Calu3 (cell line): ENCODE results near the gene CDC25C. TPM values are rescaled to one million over a fixed set of nuclear protein-coding genes. Genes with fewer than 3 reads are reported as not detected.

Experiments
- BruUV-seq: library from RNA; stranded (reverse); fragments of 400-500 nt; replicated peaks from 2 replicates; lab custom pipeline; 2021; lab: Mats Ljungman, UMichigan
- CTCF ChIA-PET: fragments of 300-600 bp; sonication (Branson Sonifier 250); formaldehyde crosslinking; loops from one replicate; lab custom pipeline; 2022; ENCODE audit warnings: antibody characterized with exemption; lab: Charles Lee
- DNase-seq: peaks from one replicate; pipeline ENCODE4 v3.0.0; 2022
- H3K27ac Mint-ChIP-seq: one replicate; pipeline ENCODE4 v1.8.0; 2022; ENCODE audit warnings: mixed read lengths; ENCODE audit not compliant: unreplicated experiment
- H3K27me3 Mint-ChIP-seq: one replicate; pipeline ENCODE4 v1.8.0; 2022; ENCODE audit warnings: mixed read lengths; ENCODE audit not compliant: unreplicated experiment
- H3K36me3 Mint-ChIP-seq: one replicate; pipeline ENCODE4 v1.8.0; 2022; ENCODE audit warnings: mild to moderate bottlenecking, moderate library complexity, mixed read lengths; ENCODE audit not compliant: insufficient read depth, unreplicated experiment
- H3K4me1 Mint-ChIP-seq: one replicate; pipeline ENCODE4 v1.8.0; 2022; ENCODE audit warnings: mild to moderate bottlenecking, low read depth, mixed read lengths; ENCODE audit not compliant: unreplicated experiment
- H3K4me3 Mint-ChIP-seq: one replicate; pipeline ENCODE4 v1.8.0; 2022; ENCODE audit warnings: mild to moderate bottlenecking, low read depth, moderate library complexity, mixed read lengths; ENCODE audit not compliant: unreplicated experiment
- H3K9me3 Mint-ChIP-seq: one replicate; pipeline ENCODE4 v1.8.0; 2022; ENCODE audit warnings: low read depth, mixed read lengths; ENCODE audit not compliant: unreplicated experiment
- CTCF ChIP-seq: fragments of 200-600 bp; IDR thresholded peaks from one replicate; pipeline ENCODE4 v1.8.0; 2022; ENCODE audit warnings: antibody characterized with exemption; ENCODE audit not compliant: unreplicated experiment
- intact Hi-C: fragments of 100-400 bp; cut with micrococcal nuclease; formaldehyde crosslinking; loops from one replicate; pipeline ENCODE4 v1.10.0; 2022; ENCODE audit not compliant: unreplicated experiment
- total RNA-seq: library from RNA; stranded (reverse); gene quantifications from 2 replicates; pipeline ENCODE4 v1.2.3, GENCODE V29; 2022

CDC25C gene
- total RNA-seq, 1 experiment from 2014 or later = 15.4 TPM

DNA sequence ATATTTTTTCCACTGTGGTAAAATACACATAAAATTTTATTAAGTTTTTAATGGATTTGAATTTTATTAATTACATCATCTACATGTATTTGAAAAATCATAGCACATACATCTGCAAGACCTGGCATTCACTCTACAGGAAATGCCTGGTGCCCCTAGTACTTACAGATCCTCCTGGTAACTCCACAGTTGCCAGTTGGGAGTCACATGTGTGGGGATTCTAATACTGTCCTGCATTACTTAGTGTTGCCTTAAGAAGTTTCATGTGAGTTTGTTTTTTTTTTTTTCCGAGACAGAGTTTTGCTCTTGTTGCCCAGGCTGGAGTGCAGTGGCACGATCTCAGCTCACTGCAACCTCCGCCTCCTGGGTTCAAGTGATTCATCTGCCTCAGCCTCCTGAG is 38.9 kb upstream of the CDC25C start:
- peaks cover 12% of the 10 kb centered on the region for H3K36me3 Mint-ChIP-seq
- CTCF ChIA-PET = interaction anchor here (2.3 kb wide), 1 partner anchor 18 kb away, joined by 11 read pairs; the partner anchor contains the start of gene KDM3B
- no peak overlapping the region for H3K27ac Mint-ChIP-seq

DNA sequence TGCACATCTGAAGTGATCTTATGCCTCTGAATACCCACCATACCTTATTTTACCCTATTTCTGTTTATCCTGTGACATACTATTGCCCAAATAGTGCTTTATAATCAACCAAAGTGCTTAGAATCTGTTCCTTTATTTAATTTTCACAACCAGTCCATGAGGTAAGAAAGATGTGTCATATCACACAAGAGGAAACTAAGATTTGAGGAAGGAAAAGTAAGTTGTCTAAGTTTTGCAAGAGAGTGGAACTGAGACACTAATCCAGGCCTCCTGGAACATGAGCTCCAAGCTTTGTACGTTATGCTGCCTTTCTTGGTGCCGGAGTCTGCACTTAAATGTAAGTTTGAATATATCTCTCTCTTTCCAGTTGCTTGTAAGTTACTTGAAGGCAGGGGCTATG is 38.1 kb upstream of the CDC25C start:
- Mint-ChIP-seq H3K36me3 (peaks cover 3% of the 10 kb centered on the region), H3K27ac (no peak overlapping the region), H3K4me1 (no peaks in the 10 kb centered on the region), H3K9me3 (no peaks in the 10 kb centered on the region), H3K27me3 (no peaks in the 10 kb centered on the region), H3K4me3 (no peak overlapping the region)
- TF ChIP-seq CTCF = no peak
- no peak for DNase-seq
- no TSS peak for BruUV-seq
- intact Hi-C loops = no loop called here
- CTCF ChIA-PET = interaction anchor here (2.3 kb wide), 1 partner anchor 17 kb away, joined by 11 read pairs; the partner anchor contains the start of gene KDM3B

More for the DNA sequence above, 38.9 kb upstream of the CDC25C start:
- no peak for TF ChIP-seq CTCF
- intact Hi-C loops = no loop called here
- H3K27me3 Mint-ChIP-seq = no peaks in the 10 kb centered on the region
- H3K9me3 Mint-ChIP-seq = no peaks in the 10 kb centered on the region
- no peak for DNase-seq
- H3K4me1 Mint-ChIP-seq = no peaks in the 10 kb centered on the region
- H3K4me3 Mint-ChIP-seq = no peak overlapping the region
- BruUV-seq = no TSS peak

DNA sequence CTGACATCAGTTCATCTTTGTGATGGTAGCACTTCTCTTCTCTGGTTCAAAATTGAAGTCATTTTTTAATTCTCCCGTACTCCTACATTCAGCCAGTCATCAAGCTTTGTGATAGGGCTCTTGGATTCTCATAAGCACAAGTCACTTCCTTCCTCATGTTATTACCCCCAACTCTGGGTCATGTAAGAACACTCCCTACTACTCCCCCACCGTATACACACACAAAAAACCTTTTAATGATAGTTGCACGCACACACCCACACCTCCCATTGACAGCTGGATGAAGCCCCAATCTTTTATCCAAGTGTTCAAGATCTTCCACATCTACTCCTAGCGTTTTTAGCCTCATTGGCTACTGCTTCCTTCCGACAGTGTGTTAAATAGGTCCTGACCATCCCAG is 37.7 kb upstream of the CDC25C start:
- DNase-seq = no peak
- Mint-ChIP-seq H3K4me3 (no peak overlapping the region), H3K27ac (no peak overlapping the region), H3K4me1 (no peaks in the 10 kb centered on the region), H3K27me3 (no peaks in the 10 kb centered on the region), H3K9me3 (no peaks in the 10 kb centered on the region), H3K36me3 (no peaks in the 10 kb centered on the region)
- CTCF ChIA-PET = no interaction called here
- TF ChIP-seq CTCF = no peak
- no TSS peak for BruUV-seq
- intact Hi-C loops = no loop called here

- Mint-ChIP-seq H3K27ac (no peak overlapping the region), H3K9me3 (no peaks in the 10 kb centered on the region), H3K4me1 (no peaks in the 10 kb centered on the region), H3K27me3 (no peaks in the 10 kb centered on the region), H3K4me3 (no peak overlapping the region), H3K36me3 (no peaks in the 10 kb centered on the region)
- BruUV-seq = no TSS peak
- TF ChIP-seq CTCF = no peak
- CTCF ChIA-PET = interaction anchor here (0.7 kb wide), 1 partner anchor 13 kb away, joined by 4 read pairs; no protein-coding TSS in a partner anchor
- intact Hi-C loops = no loop called here
- DNase-seq = no peak
These were observed 35.2 kb upstream of the CDC25C start for GRCh38 chr5:138366632-138367382.
